A549 (cell line): ENCODE measurements around the gene LGALS7. TPM values are rescaled to one million over a fixed set of nuclear protein-coding genes. Genes with fewer than 3 reads are reported as not detected.
"Not testable (repeated sequence)": the region's sequence is repeated elsewhere in the genome, so short reads cannot be mapped to it uniquely, and the experiment has no call there.

Source experiments
- ATAC-seq, 2 experiments: fragments of 200-7000 bp in 1 of 2; fragments of >200 bp in 1 of 2; cut with Nextera tagmentation in 1 of 2; cut with Tn5 transposase in 1 of 2; 3 replicates each; pipeline versions ENCODE4 v1.8.0 to v1.9.1; 2018 to 2020; ENCODE audit warnings: mild to moderate bottlenecking in 1 of 2, moderate library complexity in 1 of 2
- CTCF ChIA-PET: fragments of 300-600 bp; sonication (Branson Sonifier 250); formaldehyde crosslinking; extraction: SDS; loops from one replicate; lab custom pipeline; 2021; ENCODE audit warnings: antibody characterized with exemption, inconsistent platforms; lab: Yijun Ruan, JAX
- POLR2A ChIA-PET: fragments of 350-600 bp; formaldehyde crosslinking; extraction: SDS; loops from one replicate; lab custom pipeline; 2021; ENCODE audit warnings: antibody characterized with exemption, inconsistent platforms; lab: Yijun Ruan, JAX
- DNase-seq, 2 experiments: peaks; one replicate each; pipeline versions ENCODE4 v3.0.0 to v3.0.0-alpha.2; 2011 to 2016; ENCODE audit warnings: low read depth in 1 of 2, low spot score in 1 of 2
- FAIRE-seq: peaks from 2 replicates; lab custom pipeline; 2011; peaks lifted over from hg19 to GRCh38; lab: Jason Lieb, UNC
- H3K27ac ChIP-seq, 2 experiments: fragments of >200 bp; sonication (Bioruptor Twin); formaldehyde crosslinking; 3 replicates each; pipeline ENCODE4 v1.5.1; 2016 to 2017
- H3K4me1 ChIP-seq: fragments of >200 bp; sonication (Bioruptor Twin); formaldehyde crosslinking; 3 replicates; pipeline ENCODE4 v1.6.1; 2016
- H3K4me2 ChIP-seq: fragments of >200 bp; sonication (Bioruptor Twin); formaldehyde crosslinking; 3 replicates; pipeline ENCODE4 v1.6.1; 2016
- H3K4me3 ChIP-seq: fragments of >200 bp; sonication (Bioruptor Twin); formaldehyde crosslinking; 3 replicates; pipeline ENCODE4 v1.5.1; 2016
- H3K9me3 ChIP-seq: fragments of >200 bp; sonication (Bioruptor Twin); formaldehyde crosslinking; 3 replicates; pipeline ENCODE4 v1.6.1; 2016
- ATOH8 ChIP-seq: fragments of 250-450 bp; sonication (Bioruptor Pico); IDR thresholded peaks from 2 replicates; pipeline ENCODE4 v1.5.0; 2020; ENCODE audit warnings: low read depth, mild to moderate bottlenecking, moderate library complexity
- CHD4 ChIP-seq: fragments of 200-600 bp; sonication (generic); IDR thresholded peaks from 2 replicates; pipeline ENCODE4 v1.6.1; 2016; ENCODE audit warnings: antibody characterized with exemption, mild to moderate bottlenecking, borderline replicate concordance
- EHMT2 ChIP-seq: fragments of 200-600 bp; sonication (generic); IDR thresholded peaks from 2 replicates; pipeline ENCODE4 v1.6.1; 2016; ENCODE audit warnings: antibody characterized with exemption, low read depth, mild to moderate bottlenecking, moderate library complexity
- EP300 ChIP-seq, 2 experiments: fragments of >200 bp; sonication (Bioruptor Twin); formaldehyde crosslinking; IDR thresholded peaks; 2 replicates in 1 of 2; 3 replicates in 1 of 2; pipeline ENCODE4 v1.6.1; 2016 to 2017
- FOSL2 ChIP-seq, 2 experiments: fragments of 450-650 bp in 1 of 2; fragments of >200 bp in 1 of 2; sonication (Bioruptor Twin) in 1 of 2; formaldehyde crosslinking; IDR thresholded peaks; 2 replicates each; pipeline versions ENCODE4 v1.5.0 to v1.6.1; 2016 to 2020; ENCODE audit warnings: mild to moderate bottlenecking in 1 of 2, moderate library complexity in 1 of 2
- FOXS1 ChIP-seq: fragments of 250-450 bp; sonication (Bioruptor Pico); IDR thresholded peaks from 2 replicates; pipeline ENCODE4 v1.5.0; 2020; ENCODE audit warnings: mild to moderate bottlenecking, moderate library complexity
- HDAC2 ChIP-seq: fragments of 200-600 bp; sonication (generic); IDR thresholded peaks from 2 replicates; pipeline ENCODE4 v1.6.1; 2016
- HEYL ChIP-seq: fragments of 250-450 bp; sonication (Bioruptor Pico); IDR thresholded peaks from 2 replicates; pipeline ENCODE4 v1.8.0; 2021; ENCODE audit warnings: mild to moderate bottlenecking, moderate library complexity
- HOXA7 ChIP-seq: fragments of 250-450 bp; sonication (Bioruptor Pico); IDR thresholded peaks from 2 replicates; pipeline ENCODE4 v1.5.0; 2020; ENCODE audit warnings: mild to moderate bottlenecking, moderate library complexity
- HOXB13 ChIP-seq: fragments of 250-450 bp; sonication (Bioruptor Pico); IDR thresholded peaks from 2 replicates; pipeline ENCODE4 v1.5.0; 2020; ENCODE audit warnings: low read depth, mild to moderate bottlenecking, moderate library complexity
- HOXB5 ChIP-seq: fragments of 250-450 bp; sonication (Bioruptor Pico); IDR thresholded peaks from 2 replicates; pipeline ENCODE4 v1.5.0; 2020; ENCODE audit warnings: mild to moderate bottlenecking, moderate library complexity
- JUNB ChIP-seq: fragments of >200 bp; sonication (Bioruptor Twin); formaldehyde crosslinking; IDR thresholded peaks from 2 replicates; pipeline ENCODE4 v1.6.1; 2016
- KDM1A ChIP-seq: fragments of 200-600 bp; sonication (generic); IDR thresholded peaks from 2 replicates; pipeline ENCODE4 v1.6.1; 2016; ENCODE audit warnings: low read depth, mild to moderate bottlenecking
- MYC ChIP-seq: IDR thresholded peaks from 2 replicates; pipeline ENCODE4 v1.6.1; 2012; ENCODE audit warnings: mild to moderate bottlenecking, inconsistent platforms, low read length, improper control_type of control experiment, borderline replicate concordance
- TFCP2L1 ChIP-seq: fragments of 250-450 bp; sonication (Bioruptor Pico); IDR thresholded peaks from 2 replicates; pipeline ENCODE4 v1.5.0; 2021; ENCODE audit warnings: mild to moderate bottlenecking
- WGBS: methylation state at CpG from one replicate; pipeline ENCODE4 v1.1.6; 2017; ENCODE audit errors: missing lambda C conversion rate; 5-methylcytosine and 5-hydroxymethylcytosine counted together
- polyA plus RNA-seq, 4 experiments: library from polyadenylated mRNA; depleted of rRNA in 3 of 4; stranded (reverse); fragments of >200 nt; fragmentation: RNase III in 1 of 4; extraction: RNeasy Plus Mini Kit Qiagen cat#74134 plus additional on column Dnase treatment in 1 of 4; gene quantifications; 2 replicates in 3 of 4; 3 replicates in 1 of 4; pipeline ENCODE4 v1.2.3, GENCODE V29; 2011 to 2017
- TF ChIP-seq, protein P1 (sequence below): IDR thresholded peaks from 2 replicates; pipeline ENCODE4 v1.6.1; 2012

Gene LGALS7
- polyA plus RNA-seq, 2 of the 4 experiments (the other 2 are of a cell fraction): not detected

GRCh38 chr19:38808741-38809140 lies 35.4 kb upstream of the LGALS7 start (continued):
- TF ChIP-seq ATOH8 (CRISPR knock-in tag) (no peak), EHMT2 (no peak), TFCP2L1 (CRISPR knock-in tag) (no peak)

- 82% methylated on average over 18 of the region's 18 CpGs for WGBS
- peak overlapping the region; percentile 55 to 73; a peak in 5 of 6 replicates for H3K27ac ChIP-seq
- DNase-seq: peak in 1 of 2 experiments; percentile 79
- TF ChIP-seq HOXB13 (CRISPR knock-in tag) (0 out of 2 replicates have a peak, but pooled peaks have one; percentile 47), FOSL2 (CRISPR knock-in tag; IDR thresholded peaks at IDR 0.05) (peak; percentile 16; the same call in 1 of the 2 replicates), FOXS1 (CRISPR knock-in tag) (0 out of 2 replicates have a peak, but pooled peaks have one; percentile 36)
- H3K4me3 ChIP-seq; ATAC-seq; POLR2A ChIA-PET; H3K9me3 ChIP-seq; FAIRE-seq; TF ChIP-seq FOSL2 (IDR thresholded peaks at IDR 0.05): not testable (repeated sequence)
- CTCF ChIA-PET: interaction anchor here (0.9 to 3.3 kb wide), 4 partner anchors 38 to 173 kb away, joined by 3 to 8 read pairs (median 4); partner anchors contain the start of genes MRPS12 and SARS2
- peaks cover 22% of the 10 kb centered on the region for H3K4me1 ChIP-seq
- peak overlapping the region; percentile 24 for H3K4me2 ChIP-seq
These were observed 34.2 kb upstream of the LGALS7 start for GRCh38 chr19:38807374-38808098.

GRCh38 chr19:38806371-38806770 lies 33.1 kb upstream of the LGALS7 start:
- WGBS: 93% methylated on average over 6 of the region's 6 CpGs
- no peak overlapping the region for H3K4me3 ChIP-seq
- ChIA-PET CTCF (interaction anchor here (0.9 to 3.3 kb wide), 3 partner anchors 81 to 171 kb away, joined by 3 to 8 read pairs (median 4); partner anchors contain the start of genes MRPS12 and SARS2), POLR2A (no interaction called here)
- H3K27ac ChIP-seq: peak overlapping the region; percentile 50 to 55; a peak in 3 of 6 replicates
- peak; percentile 56 to 70; a peak in 5 of 6 replicates for ATAC-seq
- no peak overlapping the region for H3K4me2 ChIP-seq
- H3K4me1 ChIP-seq: peaks cover 22% of the 10 kb centered on the region
- no peak for TF ChIP-seq FOSL2 (IDR thresholded peaks at IDR 0.05)
- no peak for TF ChIP-seq FOSL2 (CRISPR knock-in tag; IDR thresholded peaks at IDR 0.05)
- TF ChIP-seq ATOH8 (CRISPR knock-in tag): no peak
- no peak for TF ChIP-seq EHMT2
- TF ChIP-seq, protein P1, sequence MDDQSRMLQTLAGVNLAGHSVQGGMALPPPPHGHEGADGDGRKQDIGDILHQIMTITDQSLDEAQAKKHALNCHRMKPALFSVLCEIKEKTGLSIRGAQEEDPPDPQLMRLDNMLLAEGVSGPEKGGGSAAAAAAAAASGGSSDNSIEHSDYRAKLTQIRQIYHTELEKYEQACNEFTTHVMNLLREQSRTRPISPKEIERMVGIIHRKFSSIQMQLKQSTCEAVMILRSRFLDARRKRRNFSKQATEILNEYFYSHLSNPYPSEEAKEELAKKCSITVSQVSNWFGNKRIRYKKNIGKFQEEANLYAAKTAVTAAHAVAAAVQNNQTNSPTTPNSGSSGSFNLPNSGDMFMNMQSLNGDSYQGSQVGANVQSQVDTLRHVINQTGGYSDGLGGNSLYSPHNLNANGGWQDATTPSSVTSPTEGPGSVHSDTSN: no peak
- no peak for TF ChIP-seq HOXA7 (CRISPR knock-in tag)
- no peak for TF ChIP-seq EP300 (IDR thresholded peaks at IDR 0.05)
- TF ChIP-seq JUNB: no peak
- no peak for TF ChIP-seq HOXB5 (CRISPR knock-in tag)
- no peak for TF ChIP-seq TFCP2L1 (CRISPR knock-in tag)
- no peak for TF ChIP-seq HDAC2
- TF ChIP-seq HEYL (CRISPR knock-in tag): no peak
- TF ChIP-seq KDM1A: no peak
- TF ChIP-seq CHD4: no peak
- no peak for TF ChIP-seq MYC
- no peak for DNase-seq
- no peaks in the 10 kb centered on the region for H3K9me3 ChIP-seq
- FAIRE-seq: no peak
